Suprapubic skin (tissue), 4 donors: Measurements from ENCODE around the gene ERGIC1. TPM values are rescaled to one million over a fixed set of nuclear protein-coding genes. Genes with fewer than 3 reads are reported as not detected.

Experiments
- DNase-seq, 2 donors: peaks; one replicate each; pipeline ENCODE4 v3.0.0-alpha.2; 2019; ENCODE audit warnings: low spot score in 2 of 2
- H3K27ac ChIP-seq: fragments of 200-600 bp; sonication (generic); one replicate; pipeline ENCODE4 v1.5.1; 2019
- H3K27me3 ChIP-seq: fragments of 200-600 bp; sonication (generic); one replicate; pipeline ENCODE4 v1.5.1; 2019
- H3K36me3 ChIP-seq: fragments of 200-600 bp; sonication (generic); one replicate; pipeline ENCODE4 v1.5.1; 2019
- H3K4me1 ChIP-seq: fragments of 200-600 bp; sonication (generic); one replicate; pipeline ENCODE4 v1.5.1; 2019
- H3K4me3 ChIP-seq: fragments of 200-600 bp; sonication (generic); one replicate; pipeline ENCODE4 v1.5.1; 2019; ENCODE audit warnings: mild to moderate bottlenecking
- H3K9me3 ChIP-seq: fragments of 200-600 bp; sonication (generic); one replicate; pipeline ENCODE4 v1.5.1; 2019
- CTCF ChIP-seq, 2 donors: fragments of 200-600 bp in 1 of 2; fragments of 450-650 bp in 1 of 2; sonication (generic) in 1 of 2; IDR thresholded peaks; one replicate each; pipeline ENCODE4 v1.5.1; 2016 to 2019; ENCODE audit warnings: antibody characterized with exemption in 2 of 2, mild to moderate bottlenecking in 1 of 2, moderate library complexity in 1 of 2
- EP300 ChIP-seq: sonication (generic); formaldehyde crosslinking; IDR thresholded peaks from one replicate; pipeline ENCODE4 v1.6.1; 2017; ENCODE audit warnings: antibody characterized with exemption
- POLR2A ChIP-seq, 2 donors: fragments of 450-650 bp; IDR thresholded peaks; one replicate each; pipeline ENCODE4 v1.6.1; 2017; ENCODE audit warnings: antibody characterized with exemption in 2 of 2, mild to moderate bottlenecking in 2 of 2, moderate library complexity in 2 of 2
- POLR2AphosphoS5 ChIP-seq, 3 donors: sonication (generic); formaldehyde crosslinking; IDR thresholded peaks; one replicate each; pipeline ENCODE4 v1.6.1; 2017; ENCODE audit warnings: antibody characterized with exemption in 3 of 3
- WGBS: methylation state at CpG from one replicate; pipeline ENCODE4 v1.1.5; 2018; 5-methylcytosine and 5-hydroxymethylcytosine counted together
- total RNA-seq, 4 donors: library from RNA; depleted of rRNA; stranded (reverse); fragments of >200 nt; gene quantifications; one replicate each; pipeline ENCODE4 v1.1.0, GENCODE V29; 2016

Gene ERGIC1
- total RNA-seq, 4 donors from 2014 or later: 81.2 to 106 (median 91.8) TPM

- TF ChIP-seq POLR2AphosphoS5 (IDR thresholded peaks at IDR 0.05) (no peak), CTCF (IDR thresholded peaks at IDR 0.05) (no peak), POLR2A (IDR thresholded peaks at IDR 0.05) (no peak), EP300 (no peak)
- peaks cover 5% of the 10 kb centered on the region for H3K4me1 ChIP-seq
- 74% methylated on average over 6 of the region's 6 CpGs for WGBS
- no peak overlapping the region for H3K27ac ChIP-seq
- H3K27me3 ChIP-seq: no peaks in the 10 kb centered on the region
- no peak overlapping the region for H3K4me3 ChIP-seq
- no peaks in the 10 kb centered on the region for H3K9me3 ChIP-seq
- no peak for DNase-seq
- H3K36me3 ChIP-seq: no peaks in the 10 kb centered on the region
Measured at GRCh38 chr5:172823840-172824362, 10.2 kb upstream of the ERGIC1 start.

DNA sequence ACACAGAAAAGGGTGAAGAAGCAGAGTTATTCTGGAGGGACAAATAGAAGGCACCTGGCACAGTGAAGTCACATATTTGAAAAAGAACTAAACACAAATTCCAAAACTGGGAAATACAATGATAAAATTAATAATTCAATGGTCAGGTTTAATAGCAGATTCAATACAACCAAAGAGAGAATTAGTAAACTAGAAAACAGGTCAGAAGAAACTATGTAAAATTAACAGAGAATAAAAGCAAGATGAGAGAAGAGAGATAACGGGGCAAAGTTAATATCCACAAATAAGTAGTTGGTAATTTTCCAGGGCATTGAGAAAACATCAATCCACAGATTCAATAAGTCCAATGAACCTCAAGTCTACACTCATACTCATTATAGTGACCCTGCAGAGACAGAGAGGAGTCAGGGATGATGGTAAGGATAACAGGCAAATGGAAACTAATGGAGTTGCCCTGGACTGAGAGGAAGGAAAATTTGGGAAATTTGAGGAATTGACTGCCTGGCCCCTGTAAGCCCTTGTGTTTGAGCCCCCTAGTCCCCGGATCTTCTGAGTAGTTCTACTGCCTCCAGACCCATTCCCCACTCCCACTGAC is 8.3 kb upstream of the ERGIC1 start:
- Histone ChIP-seq H3K36me3 (no peaks in the 10 kb centered on the region), H3K4me3 (no peak overlapping the region), H3K4me1 (no peaks in the 10 kb centered on the region), H3K27me3 (no peaks in the 10 kb centered on the region), H3K9me3 (no peaks in the 10 kb centered on the region), H3K27ac (no peak overlapping the region)
- no peak for TF ChIP-seq POLR2AphosphoS5 (IDR thresholded peaks at IDR 0.05)
- no peak for TF ChIP-seq CTCF (IDR thresholded peaks at IDR 0.05)
- TF ChIP-seq POLR2A (IDR thresholded peaks at IDR 0.05): no peak
- TF ChIP-seq EP300: no peak
- WGBS: 70% methylated on average over 2 of the region's 2 CpGs
- no peak for DNase-seq

GRCh38 chr5:172827841-172828240 is 6.2 kb upstream of the ERGIC1 start:
- 67% methylated on average over 2 of the region's 2 CpGs for WGBS
- H3K36me3 ChIP-seq: no peaks in the 10 kb centered on the region
- H3K4me3 ChIP-seq: no peak overlapping the region
- H3K9me3 ChIP-seq: no peaks in the 10 kb centered on the region
- no peak for TF ChIP-seq POLR2AphosphoS5 (IDR thresholded peaks at IDR 0.05)
- no peak for TF ChIP-seq EP300
- no peak for TF ChIP-seq CTCF (IDR thresholded peaks at IDR 0.05)
- TF ChIP-seq POLR2A (IDR thresholded peaks at IDR 0.05): no peak
- peaks cover 4% of the 10 kb centered on the region for H3K4me1 ChIP-seq
- DNase-seq: no peak
- H3K27me3 ChIP-seq: no peaks in the 10 kb centered on the region
- H3K27ac ChIP-seq: no peak overlapping the region

DNA sequence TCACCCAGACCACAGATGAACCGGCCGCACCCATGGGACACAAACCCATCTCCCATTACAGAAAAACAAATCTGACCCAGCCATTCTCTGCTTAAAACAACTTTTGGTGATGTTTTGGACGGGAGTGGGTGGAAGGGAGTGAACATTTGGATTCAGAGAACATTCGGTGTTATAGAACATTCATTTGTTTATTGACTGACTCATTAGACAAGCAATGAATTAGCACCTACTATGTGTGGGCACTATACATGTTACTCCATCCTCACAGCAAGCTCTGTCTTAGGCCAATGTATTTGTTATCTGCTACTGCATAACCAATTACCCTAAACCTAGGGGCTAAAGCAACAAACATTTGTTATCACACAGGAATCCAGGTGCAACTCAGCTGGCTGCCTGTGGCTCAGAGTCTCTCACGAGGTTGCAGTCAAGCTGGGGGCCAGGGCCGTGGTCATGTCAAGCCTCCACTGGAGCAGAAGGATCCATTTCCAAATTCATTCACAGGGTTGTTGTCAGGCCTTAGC is 5.1 kb upstream of the ERGIC1 start:
- 75% methylated on average over 6 of the region's 6 CpGs for WGBS
- peaks cover 11% of the 10 kb centered on the region for H3K4me1 ChIP-seq
- H3K36me3 ChIP-seq: no peaks in the 10 kb centered on the region
- no peak overlapping the region for H3K27ac ChIP-seq
- H3K4me3 ChIP-seq: no peak overlapping the region
- no peak for TF ChIP-seq EP300
- TF ChIP-seq CTCF (IDR thresholded peaks at IDR 0.05): no peak
- TF ChIP-seq POLR2A (IDR thresholded peaks at IDR 0.05): no peak
- no peak for TF ChIP-seq POLR2AphosphoS5 (IDR thresholded peaks at IDR 0.05)
- DNase-seq: no peak
- H3K27me3 ChIP-seq: no peaks in the 10 kb centered on the region
- no peaks in the 10 kb centered on the region for H3K9me3 ChIP-seq

DNA sequence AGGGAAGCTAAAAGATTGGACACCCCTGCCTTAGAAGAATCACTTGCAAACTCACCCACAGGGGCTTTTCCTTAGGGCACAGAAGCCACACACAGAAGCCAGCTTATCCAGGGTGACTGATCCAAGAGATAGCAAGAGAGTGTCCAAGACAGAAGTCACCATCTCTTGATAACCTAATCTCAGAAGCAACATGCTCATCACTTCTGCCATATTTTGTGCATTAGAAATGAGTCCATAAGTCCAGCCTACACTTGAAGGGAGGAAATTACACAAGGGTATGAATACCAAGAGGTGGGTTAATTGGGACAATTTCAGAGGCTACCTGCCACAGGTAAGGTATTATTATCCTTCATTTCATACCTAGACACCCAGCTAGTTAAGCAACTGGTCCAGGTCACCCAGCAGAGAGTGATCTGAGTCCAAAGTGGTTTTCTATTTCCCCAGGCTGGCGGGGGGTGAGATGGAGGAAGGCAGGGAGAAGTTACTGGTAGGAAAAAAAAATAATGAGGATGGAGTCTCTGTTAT is 3.7 kb upstream of the ERGIC1 start:
- H3K4me1 ChIP-seq: peaks cover 19% of the 10 kb centered on the region
- no peak for DNase-seq
- no peak overlapping the region for H3K4me3 ChIP-seq
- H3K36me3 ChIP-seq: no peaks in the 10 kb centered on the region
- no peaks in the 10 kb centered on the region for H3K9me3 ChIP-seq
- 79% methylated on average over 1 of the region's 1 CpG for WGBS
- H3K27me3 ChIP-seq: no peaks in the 10 kb centered on the region
- H3K27ac ChIP-seq: no peak overlapping the region
- TF ChIP-seq POLR2A (IDR thresholded peaks at IDR 0.05) (no peak), CTCF (IDR thresholded peaks at IDR 0.05) (no peak), EP300 (no peak), POLR2AphosphoS5 (IDR thresholded peaks at IDR 0.05) (no peak)
